Activated naive CD8-positive, alpha-beta T cell treated with anti-CD3 and anti-CD28 coated beads for 36 hours (primary cell): ENCODE results near the gene NFE2. TPM values are rescaled to one million over a fixed set of nuclear protein-coding genes. Genes with fewer than 3 reads are reported as not detected.

ENCODE experiments used
- DNase-seq: peaks from one replicate; pipeline ENCODE4 v3.0.0; 2021
- H3K27ac Mint-ChIP-seq: one replicate; pipeline ENCODE4 v1.8.0; 2022; ENCODE audit warnings: mild to moderate bottlenecking, moderate library complexity, mixed read lengths
- H3K27me3 Mint-ChIP-seq: one replicate; pipeline ENCODE4 v1.8.0; 2022; ENCODE audit warnings: mild to moderate bottlenecking, mixed read lengths
- H3K36me3 Mint-ChIP-seq: one replicate; pipeline ENCODE4 v1.8.0; 2021; ENCODE audit warnings: mild to moderate bottlenecking, mixed read lengths
- H3K4me1 Mint-ChIP-seq: one replicate; pipeline ENCODE4 v1.8.0; 2021; ENCODE audit warnings: mixed read lengths
- H3K4me3 Mint-ChIP-seq: one replicate; pipeline ENCODE4 v1.8.0; 2022; ENCODE audit warnings: mild to moderate bottlenecking, moderate library complexity, mixed read lengths
- H3K9me3 Mint-ChIP-seq: one replicate; pipeline ENCODE4 v1.8.0; 2022; ENCODE audit warnings: mixed read lengths
- total RNA-seq, 2 experiments: library from RNA; stranded (reverse); gene quantifications; one replicate each; pipeline ENCODE4 v1.2.3, GENCODE V29; 2021

Gene NFE2
- not detected for total RNA-seq

- Mint-ChIP-seq H3K4me1 (peaks cover 14% of the 10 kb centered on the region), H3K9me3 (no peaks in the 10 kb centered on the region), H3K36me3 (no peaks in the 10 kb centered on the region), H3K4me3 (peak within 1 kb of the TSS; percentile 45), H3K27ac (no peak within 1 kb of the TSS), H3K27me3 (peaks cover 73% of the 10 kb centered on the region)
- peak; percentile 44 for DNase-seq
Measured at GRCh38 chr12:54300732-54301427, at the start of gene NFE2. NFE2 (minus strand) TSS chr12:54301015; CDS start chr12:54295248, 5,767 bp downstream.

- Mint-ChIP-seq H3K9me3 (no peaks in the 10 kb centered on the region), H3K4me3 (no peak overlapping the region), H3K27me3 (no peaks in the 10 kb centered on the region), H3K4me1 (peaks cover 14% of the 10 kb centered on the region), H3K36me3 (peaks cover 19% of the 10 kb centered on the region), H3K27ac (no peak overlapping the region)
- DNase-seq = no peak
Measured at GRCh38 chr12:54349679-54350078, 48.9 kb upstream of the NFE2 start.

- no peak overlapping the region for H3K27ac Mint-ChIP-seq
- H3K36me3 Mint-ChIP-seq = peaks cover 19% of the 10 kb centered on the region
- no peak overlapping the region for H3K4me3 Mint-ChIP-seq
Measured at GRCh38 chr12:54349036-54349435, 48.2 kb upstream of the NFE2 start.

GRCh38 chr12:54341378-54342300 lies 40.8 kb upstream of the NFE2 start:
- Mint-ChIP-seq H3K27ac (no peak overlapping the region), H3K9me3 (no peaks in the 10 kb centered on the region), H3K36me3 (peaks cover 12% of the 10 kb centered on the region), H3K27me3 (no peaks in the 10 kb centered on the region), H3K4me3 (no peak overlapping the region), H3K4me1 (peaks cover 5% of the 10 kb centered on the region)
- no peak for DNase-seq

More at GRCh38 chr12:54349036-54349435, 48.2 kb upstream of the NFE2 start:
- Mint-ChIP-seq H3K9me3 (no peaks in the 10 kb centered on the region), H3K27me3 (no peaks in the 10 kb centered on the region), H3K4me1 (peaks cover 14% of the 10 kb centered on the region)
- no peak for DNase-seq

GRCh38 chr12:54340846-54341245 lies 40.0 kb upstream of the NFE2 start:
- H3K4me3 Mint-ChIP-seq = no peak overlapping the region
- peaks cover 5% of the 10 kb centered on the region for H3K4me1 Mint-ChIP-seq
- no peak overlapping the region for H3K27ac Mint-ChIP-seq

GRCh38 chr12:54338698-54339296 lies 38.0 kb upstream of the NFE2 start:
- no peak overlapping the region for H3K4me3 Mint-ChIP-seq
- H3K36me3 Mint-ChIP-seq = peaks cover 6% of the 10 kb centered on the region
- H3K4me1 Mint-ChIP-seq = peaks cover 8% of the 10 kb centered on the region
- no peaks in the 10 kb centered on the region for H3K9me3 Mint-ChIP-seq
- DNase-seq = no peak
- no peaks in the 10 kb centered on the region for H3K27me3 Mint-ChIP-seq
- H3K27ac Mint-ChIP-seq = no peak overlapping the region

More at GRCh38 chr12:54340846-54341245, 40.0 kb upstream of the NFE2 start:
- no peak for DNase-seq
- Mint-ChIP-seq H3K9me3 (no peaks in the 10 kb centered on the region), H3K27me3 (no peaks in the 10 kb centered on the region), H3K36me3 (peaks cover 12% of the 10 kb centered on the region)

- H3K4me1 Mint-ChIP-seq = peaks cover 13% of the 10 kb centered on the region
- no peaks in the 10 kb centered on the region for H3K9me3 Mint-ChIP-seq
- DNase-seq = no peak
- H3K27ac Mint-ChIP-seq = no peak overlapping the region
- H3K36me3 Mint-ChIP-seq = peaks cover 2% of the 10 kb centered on the region
- no peaks in the 10 kb centered on the region for H3K27me3 Mint-ChIP-seq
- no peak overlapping the region for H3K4me3 Mint-ChIP-seq
Measured at GRCh38 chr12:54337854-54338650, 37.2 kb upstream of the NFE2 start.

GRCh38 chr12:54337280-54337842 lies 36.5 kb upstream of the NFE2 start:
- no peaks in the 10 kb centered on the region for H3K36me3 Mint-ChIP-seq
- no peaks in the 10 kb centered on the region for H3K9me3 Mint-ChIP-seq
- no peaks in the 10 kb centered on the region for H3K27me3 Mint-ChIP-seq
- H3K4me3 Mint-ChIP-seq = no peak overlapping the region
- H3K27ac Mint-ChIP-seq = no peak overlapping the region
- peaks cover 13% of the 10 kb centered on the region for H3K4me1 Mint-ChIP-seq
- no peak for DNase-seq

GRCh38 chr12:54333420-54334034 lies 32.7 kb upstream of the NFE2 start:
- Mint-ChIP-seq H3K27ac (no peak overlapping the region), H3K9me3 (no peaks in the 10 kb centered on the region), H3K4me3 (no peak overlapping the region), H3K4me1 (peaks cover 42% of the 10 kb centered on the region), H3K36me3 (peaks cover under 1% of the 10 kb centered on the region), H3K27me3 (no peaks in the 10 kb centered on the region)
- DNase-seq = no peak

GRCh38 chr12:54331461-54331860 lies 30.6 kb upstream of the NFE2 start:
- H3K4me1 Mint-ChIP-seq = peaks cover 49% of the 10 kb centered on the region
- DNase-seq = no peak
- H3K4me3 Mint-ChIP-seq = no peak overlapping the region
- H3K36me3 Mint-ChIP-seq = peaks cover 2% of the 10 kb centered on the region
- H3K27me3 Mint-ChIP-seq = no peaks in the 10 kb centered on the region
- H3K27ac Mint-ChIP-seq = peak overlapping the region; percentile 20
- H3K9me3 Mint-ChIP-seq = no peaks in the 10 kb centered on the region

GRCh38 chr12:54330442-54330841 lies 29.6 kb upstream of the NFE2 start:
- DNase-seq = no peak
- no peaks in the 10 kb centered on the region for H3K27me3 Mint-ChIP-seq
- H3K36me3 Mint-ChIP-seq = peaks cover 2% of the 10 kb centered on the region
- H3K27ac Mint-ChIP-seq = peak overlapping the region; percentile 59
- no peak overlapping the region for H3K4me3 Mint-ChIP-seq
- H3K9me3 Mint-ChIP-seq = no peaks in the 10 kb centered on the region
- H3K4me1 Mint-ChIP-seq = peaks cover 53% of the 10 kb centered on the region

GRCh38 chr12:54329759-54330158 lies 28.9 kb upstream of the NFE2 start:
- H3K27ac Mint-ChIP-seq = no peak overlapping the region
- no peak for DNase-seq
- H3K9me3 Mint-ChIP-seq = no peaks in the 10 kb centered on the region
- H3K4me3 Mint-ChIP-seq = no peak overlapping the region
- H3K4me1 Mint-ChIP-seq = peaks cover 50% of the 10 kb centered on the region
- no peaks in the 10 kb centered on the region for H3K27me3 Mint-ChIP-seq
- H3K36me3 Mint-ChIP-seq = peaks cover 2% of the 10 kb centered on the region

- Mint-ChIP-seq H3K27me3 (no peaks in the 10 kb centered on the region), H3K27ac (no peak overlapping the region), H3K36me3 (peaks cover 2% of the 10 kb centered on the region), H3K4me1 (peaks cover 53% of the 10 kb centered on the region), H3K9me3 (no peaks in the 10 kb centered on the region), H3K4me3 (no peak overlapping the region)
- DNase-seq = no peak
Measured at GRCh38 chr12:54328595-54329337, 28.0 kb upstream of the NFE2 start.
